Fibroblast of mammary gland (primary cell): ENCODE measurements around the gene CCDC81.

Experiments used
- DNase-seq: peaks from one replicate; pipeline ENCODE4 v3.0.0-alpha.2; 2010; ENCODE audit warnings: low read depth
- H3K4me3 ChIP-seq: 2 replicates; pipeline ENCODE4 v1.5.1; 2011; ENCODE audit warnings: low read depth, mild to moderate bottlenecking, low read length, moderate library complexity; ENCODE audit not compliant: control insufficient read depth
- CTCF ChIP-seq: conservative IDR thresholded peaks from 2 replicates; pipeline ENCODE4 v1.5.1; 2011; ENCODE audit warnings: low read depth, low read length, inconsistent platforms; ENCODE audit not compliant: control insufficient read depth, insufficient read depth

The CCDC81 gene

GRCh38 chr11:86358720-86359119 lies 16.0 kb upstream of the CCDC81 start:
- no peak for TF ChIP-seq CTCF
- DNase-seq, result no peak
- no peak overlapping the region for H3K4me3 ChIP-seq

DNA sequence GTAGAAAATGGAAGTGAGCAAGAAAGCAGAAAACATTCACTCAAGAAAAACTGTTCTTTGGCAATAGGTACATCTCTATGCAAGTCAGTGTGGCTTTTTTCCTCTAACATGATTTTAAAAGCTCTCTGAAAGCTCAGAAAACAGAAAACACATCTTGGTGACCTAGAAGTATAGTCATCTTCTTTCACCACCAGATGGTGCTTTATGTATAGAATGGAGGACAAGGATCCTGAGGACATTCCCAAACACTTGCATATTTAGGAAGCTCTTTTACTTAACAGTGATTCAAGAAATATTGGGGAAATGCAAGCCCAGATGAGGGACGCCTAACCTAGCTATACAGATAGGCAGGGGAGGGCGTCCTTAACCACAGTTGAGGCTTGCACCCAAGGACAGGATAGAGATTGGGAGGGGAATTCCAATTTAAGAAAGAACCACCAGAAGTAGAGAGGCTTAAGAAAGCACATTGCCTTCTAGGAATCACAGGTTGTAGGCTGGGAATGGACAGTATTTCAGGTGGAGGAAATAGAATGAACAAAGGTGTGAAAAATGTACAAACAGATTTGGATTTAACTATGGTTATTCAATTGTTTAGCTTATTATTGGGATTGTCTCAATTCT lies 13.8 kb upstream of the CCDC81 start:
- H3K4me3 ChIP-seq, result no peak overlapping the region
- peak; percentile 68 for DNase-seq
- TF ChIP-seq CTCF, result peak; percentile 53

GRCh38 chr11:86363424-86363823 lies 11.3 kb upstream of the CCDC81 start:
- H3K4me3 ChIP-seq, result no peak overlapping the region
- no peak for DNase-seq
- TF ChIP-seq CTCF, result no peak

- peak; percentile 74 for DNase-seq
- H3K4me3 ChIP-seq, result no peak overlapping the region
- no peak for TF ChIP-seq CTCF
Measured at GRCh38 chr11:86365546-86365945, 9.1 kb upstream of the CCDC81 start.

DNA sequence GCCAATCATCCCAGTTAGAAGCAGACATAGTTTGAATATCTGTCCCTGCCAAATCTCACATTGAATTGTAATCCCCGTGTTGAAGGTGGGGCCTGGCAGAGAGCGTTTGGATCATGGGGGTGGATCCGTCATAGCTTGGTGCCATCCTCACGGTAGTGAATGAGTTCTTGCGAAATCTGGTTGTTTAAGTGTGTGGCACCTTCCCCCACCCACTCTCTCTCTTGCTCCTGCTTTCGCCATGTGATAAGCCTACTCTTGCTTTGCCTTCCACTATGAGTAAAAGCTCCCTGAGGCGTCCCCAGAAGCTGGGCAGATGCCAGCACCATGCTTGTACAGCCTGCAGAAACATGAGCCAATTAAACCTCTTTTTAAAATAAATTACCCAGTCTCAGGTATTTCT lies 5.0 kb upstream of the CCDC81 start:
- DNase-seq, result no peak
- no peak for TF ChIP-seq CTCF
- no peak overlapping the region for H3K4me3 ChIP-seq

- no peak overlapping the region for H3K4me3 ChIP-seq
- no peak for TF ChIP-seq CTCF
- no peak for DNase-seq
Measured at GRCh38 chr11:86370171-86370570, 4.5 kb upstream of the CCDC81 start.
